ENCODE data around the gene GDPGP1.

GDPGP1 gene

DNA sequence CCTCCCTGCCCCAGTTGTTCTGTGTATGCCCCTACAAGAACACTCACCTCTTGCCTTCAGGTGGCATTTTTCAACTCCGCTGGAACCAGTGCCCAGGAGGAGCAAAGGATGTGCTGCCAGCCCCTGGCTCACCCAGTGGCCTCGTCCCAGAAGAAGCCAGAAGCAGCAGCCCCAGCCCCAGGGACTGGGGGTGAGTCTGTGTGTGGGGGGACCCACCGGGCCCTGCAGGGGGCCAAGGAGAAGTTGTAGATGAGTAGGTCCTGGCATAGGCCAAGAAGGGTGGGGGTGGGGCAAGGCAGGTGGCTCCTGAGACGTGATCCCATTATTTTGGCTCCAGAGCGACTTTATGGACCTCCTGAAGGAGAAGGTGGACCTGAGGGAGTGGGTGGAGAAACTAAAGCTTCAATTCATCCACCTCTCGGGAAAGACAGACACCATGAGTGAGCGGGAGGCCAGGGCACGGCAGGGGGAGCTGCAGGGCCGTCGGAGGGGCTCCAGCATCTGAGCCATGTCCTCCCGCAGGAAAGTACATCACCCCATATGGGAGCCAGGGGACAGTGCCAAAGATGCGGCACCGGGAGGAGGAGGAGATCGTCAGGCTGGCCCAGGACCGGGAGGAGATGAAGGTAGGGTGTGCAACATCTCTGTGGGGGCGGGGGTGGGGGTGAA, 60.7 kb downstream of the GDPGP1 start:
- DNase-seq (ENCODE audit: low read depth in 1 of 2, low spot score in 1 of 2) = no peak

DNA sequence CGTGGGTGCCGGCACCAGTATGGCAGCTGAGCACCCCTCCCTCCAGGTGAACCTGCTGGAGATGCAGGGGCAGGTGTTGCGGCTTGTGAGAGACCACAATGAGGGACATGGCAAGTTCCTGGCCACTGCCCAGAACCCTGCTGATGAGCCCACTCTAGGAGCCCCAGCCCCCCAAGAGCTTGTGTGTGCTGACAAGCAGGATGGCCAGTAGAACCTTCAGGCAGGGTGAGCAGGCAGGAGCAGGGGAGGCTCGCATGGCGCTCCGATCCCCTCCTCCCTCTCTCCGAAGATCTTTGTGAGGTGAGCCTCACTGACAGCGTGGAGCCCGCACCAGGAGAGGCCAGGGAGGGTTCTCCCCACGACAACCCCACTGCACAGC, 61.2 kb downstream of the GDPGP1 start:
- DNase-seq (ENCODE audit: low read depth in 1 of 2, low spot score in 1 of 2) = no peak
